DOHH2 (cell line): Measurements from ENCODE around the gene PNMA3.

Source experiments
- H3F3A ChIP-seq: fragments of 200-600 bp; sonication (generic), shearing (Covaris generic); 2 replicates; pipeline ENCODE4 v1.6.0; 2016; ENCODE audit warnings: antibody characterized with exemption, mild to moderate bottlenecking; ENCODE audit not compliant: control insufficient read depth, insufficient read depth
- H3K27ac ChIP-seq: fragments of 200-600 bp; sonication (generic); 2 replicates; pipeline ENCODE4 v1.5.1; 2014; ENCODE audit warnings: low read depth, mild to moderate bottlenecking, low read length, moderate library complexity
- H3K27me3 ChIP-seq: fragments of 200-600 bp; sonication (generic); 2 replicates; pipeline ENCODE4 v1.6.1; 2014; ENCODE audit warnings: mild to moderate bottlenecking, low read length, mixed read lengths; ENCODE audit not compliant: control insufficient read depth
- H3K36me3 ChIP-seq: fragments of 200-600 bp; sonication (generic); 2 replicates; pipeline ENCODE4 v1.6.1; 2014; ENCODE audit warnings: mild to moderate bottlenecking, low read length, moderate library complexity, mixed read lengths; ENCODE audit not compliant: control insufficient read depth
- H3K4me1 ChIP-seq: fragments of 200-600 bp; sonication (generic); 2 replicates; pipeline ENCODE4 v1.6.1; 2014; ENCODE audit warnings: mild to moderate bottlenecking, low read length, mixed read lengths; ENCODE audit not compliant: control insufficient read depth
- H3K4me2 ChIP-seq: fragments of 200-600 bp; sonication (generic); 2 replicates; pipeline ENCODE4 v1.6.0; 2014; ENCODE audit warnings: mild to moderate bottlenecking, low read length, moderate library complexity
- H3K4me3 ChIP-seq: fragments of 200-600 bp; sonication (generic); 2 replicates; pipeline ENCODE4 v1.5.1; 2014; ENCODE audit warnings: mild to moderate bottlenecking, low read length, mixed read lengths
- H3K79me2 ChIP-seq: fragments of 200-600 bp; sonication (generic); 2 replicates; pipeline ENCODE4 v1.6.1; 2014; ENCODE audit warnings: mild to moderate bottlenecking, low read length, mixed read lengths; ENCODE audit not compliant: control insufficient read depth
- H3K9me2 ChIP-seq: fragments of 200-600 bp; sonication (generic); replicated peaks from 2 replicates; pipeline ENCODE4 v1.6.1; 2014; ENCODE audit warnings: mild to moderate bottlenecking, low read length, mixed read lengths; ENCODE audit not compliant: control insufficient read depth
- H3K9me3 ChIP-seq: fragments of 200-600 bp; sonication (generic); 2 replicates; pipeline ENCODE4 v1.6.1; 2014; ENCODE audit warnings: antibody characterized with exemption, low read length, mixed read lengths; ENCODE audit not compliant: control insufficient read depth, insufficient read depth
- H4K20me1 ChIP-seq: fragments of 200-600 bp; sonication (generic); 2 replicates; pipeline ENCODE4 v1.6.0; 2014; ENCODE audit warnings: low read depth, mild to moderate bottlenecking, antibody characterized with exemption, low read length, moderate library complexity; ENCODE audit not compliant: control insufficient read depth, insufficient read depth
- CTCF ChIP-seq: fragments of 200-600 bp; sonication (generic); IDR thresholded peaks from one replicate; pipeline ENCODE4 v1.5.1; 2014; ENCODE audit warnings: antibody characterized with exemption, mild to moderate bottlenecking, low read depth, low read length; ENCODE audit not compliant: poor library complexity, severe bottlenecking
- EZH2phosphoT487 ChIP-seq: fragments of 200-600 bp; sonication (generic); IDR thresholded peaks from 2 replicates; pipeline ENCODE4 v1.6.1; 2017; ENCODE audit warnings: borderline replicate concordance, mild to moderate bottlenecking, antibody characterized with exemption, low read length, moderate library complexity, mixed read lengths

Gene PNMA3

GRCh38 chrX:153029162-153029561 is 27.1 kb upstream of the PNMA3 start:
- no peaks in the 10 kb centered on the region for H3K9me3 ChIP-seq
- no peak overlapping the region for H3K4me3 ChIP-seq
- no peaks in the 10 kb centered on the region for H3K27me3 ChIP-seq
- H3K4me2 ChIP-seq = no peak overlapping the region
- H4K20me1 ChIP-seq = no peaks in the 10 kb centered on the region
- H3K36me3 ChIP-seq = no peaks in the 10 kb centered on the region
- H3K4me1 ChIP-seq = peaks cover 6% of the 10 kb centered on the region
- H3K79me2 ChIP-seq = no peaks in the 10 kb centered on the region
- no peaks in the 10 kb centered on the region for H3F3A ChIP-seq
- TF ChIP-seq EZH2phosphoT487 = no peak
- no peak for TF ChIP-seq CTCF
- no peak overlapping the region for H3K27ac ChIP-seq
- no peaks in the 10 kb centered on the region for H3K9me2 ChIP-seq

DNA sequence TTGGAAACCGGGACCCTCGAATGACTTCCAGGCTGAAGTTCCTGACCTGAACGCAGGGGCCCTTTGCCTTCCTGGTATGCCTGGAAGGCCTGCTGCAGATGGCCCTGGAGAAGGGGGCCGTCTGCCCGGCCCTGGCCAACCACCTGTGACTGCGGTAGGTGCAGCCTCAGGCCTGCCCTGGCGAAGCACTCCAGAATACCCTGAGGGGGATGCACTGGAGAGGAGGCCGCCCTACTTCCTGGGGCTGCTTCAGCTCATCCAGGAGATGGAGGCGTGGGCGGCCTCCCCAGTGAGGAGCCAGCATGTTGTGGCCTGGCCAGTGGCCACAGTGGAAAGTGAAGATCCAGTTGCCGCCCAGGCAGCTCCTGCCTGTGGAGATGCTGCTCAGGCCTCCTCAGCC is 26.4 kb upstream of the PNMA3 start:
- no peaks in the 10 kb centered on the region for H3K9me2 ChIP-seq

DNA sequence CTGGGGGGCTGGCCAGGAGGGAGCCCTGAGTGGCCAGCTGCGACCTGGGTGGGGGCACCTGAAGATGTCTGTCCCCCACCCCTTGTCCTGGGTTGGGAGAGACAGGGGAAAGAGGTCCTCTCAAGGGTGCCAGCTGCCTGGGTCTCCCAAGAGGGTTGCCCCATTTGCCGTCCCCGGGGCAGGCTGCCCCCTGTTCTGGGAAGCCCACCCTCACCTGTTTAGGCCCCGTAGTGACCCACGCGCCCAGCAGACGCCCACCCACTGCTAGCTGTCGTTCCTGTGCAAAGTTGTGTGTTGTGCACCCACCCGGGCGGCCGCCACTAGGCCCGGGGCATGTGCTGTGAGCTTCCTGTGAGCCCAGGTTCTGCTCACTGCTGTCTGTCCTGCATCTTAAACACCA is 25.5 kb upstream of the PNMA3 start:
- no peak overlapping the region for H3K4me3 ChIP-seq
- H3K27ac ChIP-seq = no peak overlapping the region
- no peak overlapping the region for H3K4me2 ChIP-seq
- peaks cover 6% of the 10 kb centered on the region for H3K4me1 ChIP-seq
- H3K9me3 ChIP-seq = no peaks in the 10 kb centered on the region
- no peaks in the 10 kb centered on the region for H3K9me2 ChIP-seq
- H3F3A ChIP-seq = no peaks in the 10 kb centered on the region
- no peaks in the 10 kb centered on the region for H3K27me3 ChIP-seq
- no peaks in the 10 kb centered on the region for H3K79me2 ChIP-seq
- H4K20me1 ChIP-seq = no peaks in the 10 kb centered on the region
- no peak for TF ChIP-seq CTCF
- TF ChIP-seq EZH2phosphoT487 = no peak
- H3K36me3 ChIP-seq = no peaks in the 10 kb centered on the region

More for the DNA sequence above, 26.4 kb upstream of the PNMA3 start:
- H3F3A ChIP-seq = no peaks in the 10 kb centered on the region
- no peaks in the 10 kb centered on the region for H3K9me3 ChIP-seq
- H3K4me2 ChIP-seq = no peak overlapping the region
- H3K79me2 ChIP-seq = no peaks in the 10 kb centered on the region
- TF ChIP-seq EZH2phosphoT487 (no peak), CTCF (no peak)
- no peaks in the 10 kb centered on the region for H4K20me1 ChIP-seq
- H3K27ac ChIP-seq = no peak overlapping the region
- H3K36me3 ChIP-seq = no peaks in the 10 kb centered on the region
- H3K4me3 ChIP-seq = no peak overlapping the region
- H3K4me1 ChIP-seq = peaks cover 6% of the 10 kb centered on the region
- no peaks in the 10 kb centered on the region for H3K27me3 ChIP-seq
